ENCODE measurements around the gene GABARAPL2.

DNA sequence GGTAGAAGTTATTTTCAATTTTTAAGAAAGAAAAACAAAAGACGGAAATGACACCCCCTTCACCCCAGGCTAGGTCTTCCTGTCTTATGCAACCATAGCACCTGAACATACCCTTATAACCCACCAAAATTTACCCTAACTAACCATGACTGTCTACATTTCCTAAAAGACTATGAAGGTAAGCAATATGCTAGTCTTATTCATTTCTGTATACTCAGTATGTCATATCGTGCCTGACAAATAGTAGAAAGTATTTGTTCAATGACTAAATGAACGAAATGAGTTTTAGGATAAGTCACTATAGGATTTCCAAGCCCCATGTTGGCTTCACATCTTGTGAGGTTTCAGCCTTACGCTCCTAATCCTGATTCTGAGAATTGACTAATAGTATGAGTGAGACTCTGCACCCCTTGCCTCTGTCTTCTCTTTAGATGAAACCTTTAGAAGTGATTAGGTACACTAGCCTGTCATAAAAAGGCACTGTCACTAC lies 50.4 kb downstream of the GABARAPL2 start:
- TF ChIP-seq, protein P1, sequence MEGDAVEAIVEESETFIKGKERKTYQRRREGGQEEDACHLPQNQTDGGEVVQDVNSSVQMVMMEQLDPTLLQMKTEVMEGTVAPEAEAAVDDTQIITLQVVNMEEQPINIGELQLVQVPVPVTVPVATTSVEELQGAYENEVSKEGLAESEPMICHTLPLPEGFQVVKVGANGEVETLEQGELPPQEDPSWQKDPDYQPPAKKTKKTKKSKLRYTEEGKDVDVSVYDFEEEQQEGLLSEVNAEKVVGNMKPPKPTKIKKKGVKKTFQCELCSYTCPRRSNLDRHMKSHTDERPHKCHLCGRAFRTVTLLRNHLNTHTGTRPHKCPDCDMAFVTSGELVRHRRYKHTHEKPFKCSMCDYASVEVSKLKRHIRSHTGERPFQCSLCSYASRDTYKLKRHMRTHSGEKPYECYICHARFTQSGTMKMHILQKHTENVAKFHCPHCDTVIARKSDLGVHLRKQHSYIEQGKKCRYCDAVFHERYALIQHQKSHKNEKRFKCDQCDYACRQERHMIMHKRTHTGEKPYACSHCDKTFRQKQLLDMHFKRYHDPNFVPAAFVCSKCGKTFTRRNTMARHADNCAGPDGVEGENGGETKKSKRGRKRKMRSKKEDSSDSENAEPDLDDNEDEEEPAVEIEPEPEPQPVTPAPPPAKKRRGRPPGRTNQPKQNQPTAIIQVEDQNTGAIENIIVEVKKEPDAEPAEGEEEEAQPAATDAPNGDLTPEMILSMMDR (IDR thresholded peaks at IDR 0.05; ENCODE audit: borderline replicate concordance, extremely low read depth, low read length, poor library complexity, severe bottlenecking), result no peak
- TF ChIP-seq EZH2 (IDR thresholded peaks at IDR 0.05; ENCODE audit: borderline replicate concordance, low read depth, low read length, severe bottlenecking), result no peak

Data from DND-41 (cell line).